ENCODE results near the gene MMADHC.

DNA sequence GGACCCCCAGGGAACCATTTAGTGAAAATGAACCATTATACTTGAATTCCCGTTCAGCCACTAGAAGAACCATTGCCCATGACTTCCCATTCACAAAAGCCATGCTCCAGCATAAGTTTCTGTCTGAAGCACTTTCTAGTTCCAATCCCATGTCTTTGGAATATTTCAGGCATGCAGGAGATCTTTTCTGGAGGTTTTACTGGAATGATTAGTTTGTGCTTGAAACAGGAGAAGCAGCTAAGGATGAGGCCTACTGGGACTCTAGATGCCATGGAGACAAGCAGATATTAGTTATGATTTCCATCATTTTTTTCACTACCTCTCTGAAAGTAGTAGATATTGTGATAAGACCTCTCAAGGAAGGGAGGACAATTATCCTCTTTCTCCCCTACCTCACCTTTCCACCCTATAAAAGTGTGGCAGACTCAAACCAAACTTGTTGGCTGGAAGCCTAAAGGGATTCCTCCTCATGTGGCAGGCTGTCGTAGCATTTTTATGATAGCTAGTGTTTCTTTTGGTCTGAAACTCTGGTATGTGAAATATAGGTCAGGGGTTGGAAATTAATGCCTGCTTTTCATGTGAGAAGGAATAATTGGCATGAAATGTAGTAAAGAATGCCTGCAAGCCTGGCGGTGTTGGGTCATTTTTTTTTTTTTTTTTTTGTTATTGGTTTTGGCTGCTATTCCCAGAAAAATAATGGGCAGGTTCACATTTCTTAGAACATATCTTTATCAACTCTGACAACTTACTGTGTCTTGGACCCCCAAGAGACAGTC lies 29.3 kb upstream of the MMADHC start:
- TF ChIP-seq POLR2A (IDR thresholded peaks at IDR 0.05; ENCODE audit: low read length), result no peak
- TF ChIP-seq, protein P1, sequence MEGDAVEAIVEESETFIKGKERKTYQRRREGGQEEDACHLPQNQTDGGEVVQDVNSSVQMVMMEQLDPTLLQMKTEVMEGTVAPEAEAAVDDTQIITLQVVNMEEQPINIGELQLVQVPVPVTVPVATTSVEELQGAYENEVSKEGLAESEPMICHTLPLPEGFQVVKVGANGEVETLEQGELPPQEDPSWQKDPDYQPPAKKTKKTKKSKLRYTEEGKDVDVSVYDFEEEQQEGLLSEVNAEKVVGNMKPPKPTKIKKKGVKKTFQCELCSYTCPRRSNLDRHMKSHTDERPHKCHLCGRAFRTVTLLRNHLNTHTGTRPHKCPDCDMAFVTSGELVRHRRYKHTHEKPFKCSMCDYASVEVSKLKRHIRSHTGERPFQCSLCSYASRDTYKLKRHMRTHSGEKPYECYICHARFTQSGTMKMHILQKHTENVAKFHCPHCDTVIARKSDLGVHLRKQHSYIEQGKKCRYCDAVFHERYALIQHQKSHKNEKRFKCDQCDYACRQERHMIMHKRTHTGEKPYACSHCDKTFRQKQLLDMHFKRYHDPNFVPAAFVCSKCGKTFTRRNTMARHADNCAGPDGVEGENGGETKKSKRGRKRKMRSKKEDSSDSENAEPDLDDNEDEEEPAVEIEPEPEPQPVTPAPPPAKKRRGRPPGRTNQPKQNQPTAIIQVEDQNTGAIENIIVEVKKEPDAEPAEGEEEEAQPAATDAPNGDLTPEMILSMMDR (IDR thresholded peaks at IDR 0.05), result no peak
- TF ChIP-seq MAFK (IDR thresholded peaks at IDR 0.05; ENCODE audit: partially characterized antibody), result no peak
- no peak for TF ChIP-seq FOXS1 (CRISPR knock-in tag; IDR thresholded peaks at IDR 0.05)
- TF ChIP-seq RAD21 (conservative IDR thresholded peaks at IDR 0.05 in 1 of 2, IDR thresholded peaks at IDR 0.05 in 1 of 2), result no peak
- no peak for TF ChIP-seq ZFP36 (IDR thresholded peaks at IDR 0.05; ENCODE audit: borderline replicate concordance, partially characterized antibody)
- no peak for TF ChIP-seq USF2 (IDR thresholded peaks at IDR 0.05)
- TF ChIP-seq HMGXB4 (CRISPR knock-in tag; IDR thresholded peaks at IDR 0.05; ENCODE audit: borderline replicate concordance), result no peak
- no peak for TF ChIP-seq BHLHE40 (IDR thresholded peaks at IDR 0.05; ENCODE audit: low read depth, low read length)
- TF ChIP-seq, protein P2, sequence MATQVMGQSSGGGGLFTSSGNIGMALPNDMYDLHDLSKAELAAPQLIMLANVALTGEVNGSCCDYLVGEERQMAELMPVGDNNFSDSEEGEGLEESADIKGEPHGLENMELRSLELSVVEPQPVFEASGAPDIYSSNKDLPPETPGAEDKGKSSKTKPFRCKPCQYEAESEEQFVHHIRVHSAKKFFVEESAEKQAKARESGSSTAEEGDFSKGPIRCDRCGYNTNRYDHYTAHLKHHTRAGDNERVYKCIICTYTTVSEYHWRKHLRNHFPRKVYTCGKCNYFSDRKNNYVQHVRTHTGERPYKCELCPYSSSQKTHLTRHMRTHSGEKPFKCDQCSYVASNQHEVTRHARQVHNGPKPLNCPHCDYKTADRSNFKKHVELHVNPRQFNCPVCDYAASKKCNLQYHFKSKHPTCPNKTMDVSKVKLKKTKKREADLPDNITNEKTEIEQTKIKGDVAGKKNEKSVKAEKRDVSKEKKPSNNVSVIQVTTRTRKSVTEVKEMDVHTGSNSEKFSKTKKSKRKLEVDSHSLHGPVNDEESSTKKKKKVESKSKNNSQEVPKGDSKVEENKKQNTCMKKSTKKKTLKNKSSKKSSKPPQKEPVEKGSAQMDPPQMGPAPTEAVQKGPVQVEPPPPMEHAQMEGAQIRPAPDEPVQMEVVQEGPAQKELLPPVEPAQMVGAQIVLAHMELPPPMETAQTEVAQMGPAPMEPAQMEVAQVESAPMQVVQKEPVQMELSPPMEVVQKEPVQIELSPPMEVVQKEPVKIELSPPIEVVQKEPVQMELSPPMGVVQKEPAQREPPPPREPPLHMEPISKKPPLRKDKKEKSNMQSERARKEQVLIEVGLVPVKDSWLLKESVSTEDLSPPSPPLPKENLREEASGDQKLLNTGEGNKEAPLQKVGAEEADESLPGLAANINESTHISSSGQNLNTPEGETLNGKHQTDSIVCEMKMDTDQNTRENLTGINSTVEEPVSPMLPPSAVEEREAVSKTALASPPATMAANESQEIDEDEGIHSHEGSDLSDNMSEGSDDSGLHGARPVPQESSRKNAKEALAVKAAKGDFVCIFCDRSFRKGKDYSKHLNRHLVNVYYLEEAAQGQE (IDR thresholded peaks at IDR 0.05), result no peak
- no peak for TF ChIP-seq CHD2 (IDR thresholded peaks at IDR 0.05; ENCODE audit: low read length, partially characterized antibody)
- no peak for TF ChIP-seq EHMT2 (IDR thresholded peaks at IDR 0.05; ENCODE audit: low read depth)
- no peak for TF ChIP-seq HDAC2 (IDR thresholded peaks at IDR 0.05)
